SH-SY5Y (cell line): Measurements from ENCODE around the gene YWHAG.

Experiments
- GATA2 ChIP-seq: IDR thresholded peaks from 2 replicates; pipeline ENCODE4 v1.6.1; 2011; ENCODE audit warnings: mild to moderate bottlenecking, low read depth, low read length
- GATA3 ChIP-seq: IDR thresholded peaks from 2 replicates; pipeline ENCODE4 v1.6.1; 2011; ENCODE audit warnings: low read depth, mild to moderate bottlenecking, low read length, moderate library complexity

Gene YWHAG

GRCh38 chr7:76281706-76282343 lies 77.0 kb downstream of the YWHAG start:
- TF ChIP-seq GATA2 = no peak
- TF ChIP-seq GATA3 = no peak

GRCh38 chr7:76281006-76281705 lies 77.6 kb downstream of the YWHAG start:
- TF ChIP-seq GATA2 = no peak
- TF ChIP-seq GATA3 = no peak

DNA sequence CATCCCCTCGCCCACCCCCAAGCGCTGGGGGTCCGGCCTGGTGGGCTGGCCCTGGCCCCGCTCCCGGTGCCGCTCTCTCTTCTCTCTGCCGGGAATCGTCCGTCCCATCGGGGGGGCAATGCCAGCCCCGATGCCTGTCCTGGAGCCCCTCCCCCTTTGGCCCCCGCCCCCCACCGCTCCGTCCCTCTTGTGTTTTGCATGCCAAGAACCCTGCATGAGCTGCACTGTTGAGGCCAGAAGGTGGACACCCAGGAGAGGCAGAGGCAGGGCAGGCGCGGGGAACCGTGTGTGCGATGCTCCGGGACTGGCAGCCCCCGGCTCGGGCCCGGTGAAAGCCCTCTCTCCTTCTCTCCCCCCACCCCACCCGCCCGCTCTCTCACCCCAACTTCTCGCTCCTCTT lies 78.4 kb downstream of the YWHAG start:
- TF ChIP-seq GATA3 = no peak
- TF ChIP-seq GATA2 = no peak

DNA sequence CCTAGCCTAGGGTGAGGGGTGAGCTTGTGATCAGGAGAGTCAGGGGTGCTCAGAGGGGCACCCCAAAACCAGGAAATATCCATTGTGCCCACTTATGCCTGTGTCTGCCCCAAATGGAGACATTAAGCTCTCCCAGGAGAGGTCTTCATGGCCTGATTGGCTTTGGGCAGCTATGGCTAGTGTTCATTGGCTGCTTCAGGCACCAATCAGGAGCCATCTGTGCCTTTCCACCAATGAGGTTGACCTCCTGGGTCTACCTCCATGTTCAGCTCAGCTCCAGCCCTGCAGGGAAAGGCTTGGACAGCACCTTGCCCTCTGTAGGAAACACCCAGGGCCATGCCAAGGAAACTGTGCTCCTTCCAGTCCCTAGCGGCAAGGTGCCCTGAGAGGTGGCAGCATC lies 80.3 kb downstream of the YWHAG start:
- TF ChIP-seq GATA3 (no peak), GATA2 (no peak)
